Fibroblast of skin of back (primary cell): ENCODE results near the gene MARS2. TPM values are rescaled to one million over a fixed set of nuclear protein-coding genes. Genes with fewer than 3 reads are reported as not detected.
"Not testable (repeated sequence)": the region's sequence is repeated elsewhere in the genome, so short reads cannot be mapped to it uniquely, and the experiment has no call there.

Source experiments
- DNase-seq: peaks from one replicate; pipeline ENCODE4 v3.0.0-alpha.2; 2013
- polyA plus RNA-seq, 2 experiments: library from polyadenylated mRNA; unstranded; fragments of 120-200 nt; gene quantifications; one replicate each; pipeline ENCODE4 v1.2.1, GENCODE V29; 2013; ENCODE audit not compliant: insufficient read length in 2 of 2

Gene MARS2
- 2.7 TPM for polyA plus RNA-seq (2013, experiment 1 of 2; ENCODE audit: insufficient read length)
- 2.2 TPM for polyA plus RNA-seq (2013, experiment 2 of 2; ENCODE audit: insufficient read length)

GRCh38 chr2:197705121-197705911, at the start of gene MARS2:
Gene MARS2 (plus strand): TSS chr2:197705369. CDS start chr2:197705406, 37 bp downstream.
- peak; percentile 90 for DNase-seq

DNA sequence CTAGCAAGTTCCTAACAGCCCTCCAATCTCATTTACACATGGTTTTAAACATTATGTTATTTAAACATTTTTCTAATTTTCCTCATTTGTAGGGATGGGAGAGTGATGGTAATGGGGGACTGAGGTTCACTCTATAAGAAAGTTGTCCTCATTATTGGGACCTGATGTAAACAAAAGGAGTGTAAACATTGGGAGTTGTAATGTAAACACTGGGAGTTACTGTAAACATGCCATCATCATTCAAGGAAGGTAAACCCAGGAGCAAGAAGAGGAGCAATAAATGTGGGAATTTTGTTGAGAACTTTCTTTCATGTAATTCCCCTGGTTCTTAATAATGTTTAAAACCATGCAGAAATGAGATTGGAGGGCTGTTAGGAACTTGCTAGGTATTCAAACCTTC, 47.6 kb upstream of the MARS2 start:
- no peak for DNase-seq

GRCh38 chr2:197661626-197662025, 43.5 kb upstream of the MARS2 start:
- DNase-seq: no peak

DNA sequence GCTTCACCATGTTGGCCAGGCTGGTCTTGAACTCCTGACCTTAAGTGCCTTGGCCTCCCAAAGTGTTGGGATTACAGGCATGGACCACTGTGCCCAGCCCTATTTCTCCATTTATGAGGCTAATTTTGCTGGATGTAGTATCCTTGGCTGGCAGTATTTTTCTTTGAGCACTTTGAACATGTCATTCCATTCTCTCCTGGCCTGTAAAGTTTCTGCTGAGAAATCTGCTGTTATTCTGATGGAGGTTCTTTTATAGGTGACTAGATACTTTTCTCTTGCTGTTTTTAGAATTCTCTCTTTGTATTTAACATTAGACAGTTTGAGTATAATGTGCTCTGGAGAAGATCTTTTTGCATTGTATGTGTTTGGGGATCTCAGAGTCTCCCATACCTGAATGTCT, 38.9 kb upstream of the MARS2 start:
- no peak for DNase-seq

GRCh38 chr2:197668296-197668695, 36.9 kb upstream of the MARS2 start:
- DNase-seq: no peak

- peak; percentile 30 for DNase-seq
These were observed 36.1 kb upstream of the MARS2 start for GRCh38 chr2:197669077-197669476.

DNA sequence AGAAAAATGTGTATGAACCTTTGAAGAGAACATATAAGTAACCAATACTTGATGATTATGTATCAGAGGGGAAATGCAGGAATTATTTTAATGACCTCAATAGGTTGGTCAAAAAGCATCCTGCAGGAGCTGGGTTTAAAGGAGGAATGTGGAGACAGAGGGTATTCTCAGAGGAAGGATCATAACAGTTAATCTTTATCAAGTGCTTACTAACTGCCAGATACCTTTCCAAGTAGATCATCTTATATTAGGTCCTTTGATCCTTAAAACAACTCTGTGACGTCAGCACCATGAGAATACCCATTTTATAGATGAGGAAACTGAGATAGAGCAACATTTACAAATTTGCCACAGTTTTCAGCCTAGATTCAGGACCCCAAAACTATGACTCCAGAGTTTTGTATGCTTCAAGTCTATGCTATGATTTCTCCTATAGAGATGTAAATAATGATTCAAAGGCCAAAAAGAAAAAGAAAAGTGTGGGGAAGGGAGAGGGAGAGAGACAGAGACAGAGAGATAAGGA, 32.7 kb upstream of the MARS2 start:
- DNase-seq: no peak

- DNase-seq: no peak
These were observed 32.1 kb upstream of the MARS2 start for GRCh38 chr2:197673106-197673505.

- no peak for DNase-seq
These were observed 31.6 kb upstream of the MARS2 start for GRCh38 chr2:197673606-197674005.

- DNase-seq: no peak
These were observed 31.1 kb upstream of the MARS2 start for GRCh38 chr2:197674060-197674459.

DNA sequence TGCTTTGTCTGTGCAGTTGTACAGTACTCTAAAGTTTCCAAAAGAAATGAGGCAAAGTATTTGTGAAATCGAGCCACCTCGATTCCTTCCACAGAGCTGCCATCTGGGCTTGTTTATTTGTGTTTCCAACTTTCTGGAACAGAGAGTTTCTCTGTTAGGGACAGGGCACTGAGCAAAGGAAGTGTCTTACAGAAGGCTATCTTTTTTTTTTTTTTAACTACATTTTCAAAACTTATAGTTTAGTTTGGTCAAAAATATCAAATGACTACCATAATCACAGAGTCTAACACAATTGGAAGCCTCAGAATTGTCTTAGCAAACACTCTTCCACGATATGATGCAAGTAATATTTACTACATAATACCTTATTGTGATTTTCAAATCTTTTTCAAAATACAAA, 30.6 kb upstream of the MARS2 start:
- peak; percentile 26 for DNase-seq

DNA sequence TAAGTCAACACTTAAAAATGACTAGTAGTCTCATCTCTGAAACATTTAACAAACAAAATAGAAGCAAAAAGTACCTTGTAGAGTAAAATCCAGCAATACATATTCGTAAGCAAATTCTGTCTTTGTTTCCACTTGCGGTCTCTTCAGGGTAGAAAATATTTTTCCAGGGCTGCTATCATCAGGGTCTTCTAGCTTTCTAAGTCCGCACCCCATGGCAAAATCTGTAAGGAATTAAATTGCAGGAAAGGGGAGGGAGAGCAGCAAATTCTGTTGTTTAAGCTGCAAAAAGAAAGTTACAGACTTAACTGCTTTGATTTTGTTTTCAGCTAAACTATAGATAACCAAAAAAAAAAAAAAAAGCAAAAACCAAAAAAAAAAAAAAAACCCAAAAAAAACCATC, 29.9 kb upstream of the MARS2 start, which contains the start of gene RFTN2:
RFTN2 (minus strand) TSS at position 342 of the 400 bp plus-strand sequence; CDS start at position 213, 129 bp downstream.
- DNase-seq: peak; percentile 30

DNA sequence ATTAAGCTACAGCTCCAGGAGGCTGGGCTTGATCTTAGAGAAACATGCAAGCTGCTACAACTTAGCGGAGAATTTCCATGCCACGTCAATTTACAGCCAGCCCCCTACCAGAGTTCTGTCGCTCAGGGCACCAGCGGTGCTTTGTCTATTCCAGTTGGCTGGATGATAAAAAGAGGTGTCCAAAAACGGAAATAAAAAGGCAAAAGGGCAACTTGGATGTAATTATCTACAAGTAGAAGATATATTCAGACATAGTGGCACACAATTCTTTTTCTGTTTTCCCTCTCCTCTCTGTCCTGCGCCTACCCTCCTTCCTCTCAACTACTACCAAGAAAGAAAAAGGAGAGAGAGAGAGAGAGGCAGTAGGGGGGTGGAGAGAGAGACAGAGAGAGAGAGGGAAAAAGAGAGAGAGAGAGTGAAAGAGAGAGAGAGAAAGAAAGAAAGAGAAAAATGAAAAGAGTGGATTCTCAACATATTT, 29.4 kb upstream of the MARS2 start:
- peak; percentile 75 for DNase-seq

DNA sequence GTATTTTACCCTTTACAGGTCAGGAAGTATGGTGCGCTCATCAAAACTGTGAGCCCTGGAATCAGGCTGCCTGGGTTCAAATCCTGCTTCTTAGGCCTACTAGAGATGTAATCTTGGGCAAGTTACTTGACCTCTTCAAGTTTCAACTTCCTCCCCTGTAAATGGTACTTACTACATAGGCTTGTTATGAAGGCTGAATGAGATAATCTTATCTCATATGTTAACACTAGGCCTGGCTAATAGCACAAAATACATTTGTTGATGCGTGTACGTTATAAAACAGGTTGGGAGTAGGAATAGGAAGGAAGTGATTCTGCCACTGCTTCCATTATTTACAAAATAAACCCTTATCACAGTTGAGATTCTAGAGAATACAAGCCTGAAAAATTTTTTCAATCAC, 28.1 kb upstream of the MARS2 start:
- no peak for DNase-seq

DNA sequence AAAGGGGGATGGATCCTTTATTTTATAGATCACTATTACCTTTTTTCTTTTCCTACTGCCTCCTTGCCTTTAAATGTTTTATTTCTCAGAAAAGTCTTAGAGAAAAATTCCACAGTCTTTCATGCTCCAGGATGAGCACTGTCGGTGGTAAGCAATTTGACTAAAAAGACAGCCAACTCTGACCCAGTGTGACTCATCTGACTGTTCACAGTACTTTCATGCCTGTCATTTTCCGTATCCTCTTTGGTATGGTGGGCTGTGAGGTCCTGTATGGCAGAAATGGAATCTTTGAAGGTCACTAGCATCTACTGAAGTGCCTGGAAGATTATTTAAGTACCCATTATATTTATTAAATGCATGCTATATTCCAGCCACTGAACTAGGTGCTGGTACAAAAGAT, 27.7 kb upstream of the MARS2 start:
- DNase-seq: peak; percentile 68

DNA sequence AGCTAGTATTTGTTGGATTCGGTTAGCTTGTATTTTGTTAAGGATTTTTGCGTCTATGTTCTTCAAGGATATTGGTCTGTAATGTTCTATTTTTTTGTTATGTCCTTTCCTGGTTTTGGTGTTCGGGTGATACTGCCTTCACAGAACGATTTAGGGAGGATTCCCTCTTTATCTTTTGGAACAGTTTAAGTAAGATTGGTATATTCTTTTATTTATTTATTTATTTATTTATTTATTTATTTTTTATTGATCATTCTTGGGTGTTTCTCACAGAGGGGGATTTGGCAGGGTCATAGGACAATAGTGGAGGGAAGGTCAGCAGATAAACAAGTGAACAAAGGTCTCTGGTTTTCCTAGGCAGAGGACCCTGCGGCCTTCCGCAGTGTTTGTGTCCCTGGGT, 10.0 kb upstream of the MARS2 start:
- DNase-seq: not testable (repeated sequence)

- DNase-seq: not testable (repeated sequence)
These were observed 9.2 kb upstream of the MARS2 start for GRCh38 chr2:197695971-197696370.

DNA sequence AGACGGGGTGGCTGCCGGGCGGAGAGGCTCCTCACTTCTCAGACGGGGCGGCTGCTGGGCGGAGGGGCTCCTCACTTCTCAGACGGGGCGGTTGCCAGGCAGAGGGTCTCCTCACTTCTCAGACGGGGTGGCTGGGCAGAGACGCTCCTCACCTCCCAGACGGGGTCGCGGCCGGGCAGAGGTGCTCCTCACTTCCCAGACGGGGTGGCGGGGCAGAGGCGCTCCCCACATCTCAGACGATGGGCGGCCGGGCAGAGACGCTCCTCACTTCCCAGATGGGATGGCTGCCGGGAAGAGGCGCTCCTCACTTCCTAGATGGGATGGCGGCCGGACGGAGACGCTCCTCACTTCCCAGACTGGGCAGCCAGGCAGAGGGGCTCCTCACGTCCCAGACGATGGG, 8.6 kb upstream of the MARS2 start:
- DNase-seq: not testable (repeated sequence)

DNA sequence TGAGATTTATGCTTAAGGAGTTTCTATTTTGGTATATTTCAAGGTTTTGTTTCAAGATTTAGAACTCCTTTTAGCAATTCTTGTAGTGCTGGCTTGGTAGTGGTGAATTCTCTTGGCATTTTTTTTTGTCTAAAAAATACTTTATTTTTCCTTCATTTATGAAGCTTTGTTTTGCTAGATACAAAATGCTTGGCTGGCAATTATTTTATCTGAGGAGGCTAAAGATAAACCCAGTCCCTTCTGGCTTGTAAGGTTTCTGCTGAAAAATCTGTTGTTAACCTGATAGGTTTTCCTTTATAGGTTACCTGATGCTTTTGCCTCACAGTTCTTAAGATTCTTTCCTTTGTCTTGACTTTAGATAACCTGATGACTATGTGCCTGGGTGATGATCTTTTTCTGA, 5.4 kb upstream of the MARS2 start:
- not testable (repeated sequence) for DNase-seq

DNA sequence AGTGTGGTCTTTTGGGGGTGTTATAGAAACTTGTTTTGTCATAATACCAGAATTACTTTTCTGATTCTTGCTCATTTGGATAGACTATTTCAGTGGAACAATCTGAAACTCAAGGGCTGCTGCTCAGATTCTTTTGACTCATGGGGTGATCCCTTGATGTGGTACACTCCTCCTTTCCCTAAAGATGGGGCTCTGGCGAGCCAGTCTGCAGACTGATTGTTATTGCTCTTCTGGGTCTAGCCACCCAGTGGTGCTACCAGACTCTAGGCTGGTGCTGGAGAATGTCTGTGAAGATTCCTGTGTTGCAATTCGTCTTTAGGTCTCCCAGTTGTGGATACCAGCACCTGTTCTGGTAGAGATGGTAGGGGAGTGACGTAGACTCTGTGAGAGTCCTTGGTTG, 4.2 kb upstream of the MARS2 start:
- no peak for DNase-seq

DNA sequence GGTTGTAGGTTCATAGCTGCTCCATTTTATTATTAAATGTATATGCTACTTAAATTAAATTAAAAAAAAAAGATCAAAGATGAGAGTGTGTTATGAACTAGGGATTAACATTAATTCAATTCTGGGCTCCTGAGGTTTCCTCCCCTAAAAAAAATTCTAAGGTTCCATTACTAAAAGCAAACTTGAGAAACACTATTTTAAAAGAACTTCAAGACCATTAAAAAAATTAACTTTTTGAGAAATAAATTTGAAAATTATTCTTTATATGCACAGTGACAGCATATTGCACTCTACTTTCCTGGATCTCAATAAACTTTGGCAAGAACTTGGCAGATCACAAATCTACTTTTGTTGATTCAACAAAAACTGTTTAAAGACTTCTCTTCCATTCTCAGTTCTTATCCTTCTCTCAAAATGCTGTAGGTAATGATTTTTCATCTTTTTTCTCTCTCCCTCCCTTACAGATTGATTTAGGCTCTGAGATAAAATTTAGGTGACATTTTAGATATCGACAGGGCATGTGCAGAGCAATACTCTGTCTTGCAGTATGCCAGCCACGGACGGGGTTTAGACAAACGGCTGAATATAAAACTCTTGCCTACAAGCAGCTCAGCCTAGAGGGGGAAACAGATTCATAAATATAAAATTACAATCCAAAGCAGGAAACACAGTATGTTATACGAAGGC, 592 bp upstream of the MARS2 start:
- DNase-seq: no peak

- no peak for DNase-seq
These were observed 1.0 kb downstream of the MARS2 start for GRCh38 chr2:197705912-197706838.
